Activated gamma-delta T cell treated with anti-CD3 and anti-CD28 coated beads, Interleukin-2, amount 50 U/mL, for 16 hours (primary cell): ENCODE measurements around the gene SYNE3.
A peak's percentile ranks its signal among the peaks of the same experiment; 100 is the strongest.
"Not testable (repeated sequence)": the region's sequence is repeated elsewhere in the genome, so short reads cannot be mapped to it uniquely, and the experiment has no call there.

Experiments used
- DNase-seq: peaks from one replicate; pipeline ENCODE4 v3.0.0-alpha.2; 2020; ENCODE audit warnings: low read depth

The SYNE3 gene

DNA sequence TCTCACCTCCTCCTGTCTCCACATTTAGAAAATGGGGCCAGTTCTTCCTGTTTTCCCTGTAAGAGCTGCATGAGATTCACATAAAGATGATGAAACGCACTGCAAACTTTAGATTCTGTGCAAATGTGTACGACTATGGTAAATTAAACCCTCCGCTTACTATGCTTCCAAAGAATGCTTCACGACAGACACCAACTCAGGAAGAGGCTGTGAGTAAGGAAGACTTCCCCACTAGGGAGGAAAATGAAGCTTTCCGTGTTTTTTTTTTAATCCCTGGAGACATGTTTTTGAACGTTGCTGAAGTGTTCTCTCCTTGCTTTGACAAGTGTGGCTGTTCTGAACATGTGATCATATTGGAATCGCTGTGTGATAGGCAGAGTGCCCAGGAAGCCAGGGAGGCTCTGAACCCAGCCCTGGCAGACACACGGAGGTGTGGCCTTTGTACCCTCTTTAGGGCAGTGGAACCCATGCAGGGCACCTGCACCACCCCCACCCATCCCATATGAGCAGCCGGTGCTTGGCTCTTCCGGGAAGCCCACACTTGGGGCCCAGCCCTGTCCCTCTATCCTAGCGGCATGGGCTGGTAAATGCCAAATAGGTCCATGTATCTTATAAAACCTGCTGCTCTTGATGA, 7.5 kb upstream of the SYNE3 start:
- DNase-seq: no peak

GRCh38 chr14:95523051-95523814, 6.8 kb upstream of the SYNE3 start:
- DNase-seq: no peak

GRCh38 chr14:95522556-95522955, 6.1 kb upstream of the SYNE3 start:
- DNase-seq: no peak

DNA sequence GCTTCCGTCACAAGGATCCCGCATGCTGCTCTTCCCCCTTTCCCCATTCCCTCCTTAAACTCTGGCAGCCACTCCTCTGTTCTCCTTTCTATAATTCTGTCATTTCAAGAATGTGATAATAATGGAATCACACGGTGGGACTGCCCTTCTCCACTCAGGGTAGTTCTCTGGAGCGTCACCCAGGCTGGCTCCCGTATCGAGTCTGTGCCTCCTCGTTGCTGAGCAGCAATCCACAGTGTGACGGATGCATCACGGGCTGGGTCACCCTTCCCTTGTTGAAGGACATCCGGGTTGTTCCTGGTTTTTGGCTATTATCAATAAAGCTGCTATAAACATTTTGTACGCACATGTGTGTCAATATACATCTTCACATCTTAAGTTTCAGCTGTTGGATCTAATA, 5.7 kb upstream of the SYNE3 start:
- no peak for DNase-seq

DNA sequence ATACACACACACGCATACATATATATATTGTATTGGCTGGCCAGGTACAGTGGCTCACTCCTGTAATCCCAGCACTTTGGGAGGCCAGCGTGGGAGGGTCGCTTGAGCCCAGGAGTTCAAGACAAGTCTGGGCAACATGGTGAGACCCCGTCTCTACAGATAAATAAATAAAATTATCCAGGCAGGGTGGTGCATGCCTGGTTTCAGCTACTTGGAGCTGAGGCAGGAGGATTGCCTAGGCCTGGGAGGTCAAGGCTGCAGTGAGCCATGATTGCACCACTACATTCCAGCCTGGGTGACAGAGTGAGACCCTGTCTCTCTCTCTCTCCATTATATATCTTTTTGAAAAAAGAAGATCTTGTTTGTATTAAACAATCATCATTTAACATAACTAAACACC, 4.6 kb upstream of the SYNE3 start:
- no peak for DNase-seq

- no peak for DNase-seq
These were observed 3.9 kb upstream of the SYNE3 start for GRCh38 chr14:95520346-95520745.

GRCh38 chr14:95519699-95520098, 3.2 kb upstream of the SYNE3 start:
- DNase-seq: peak; percentile 58

DNA sequence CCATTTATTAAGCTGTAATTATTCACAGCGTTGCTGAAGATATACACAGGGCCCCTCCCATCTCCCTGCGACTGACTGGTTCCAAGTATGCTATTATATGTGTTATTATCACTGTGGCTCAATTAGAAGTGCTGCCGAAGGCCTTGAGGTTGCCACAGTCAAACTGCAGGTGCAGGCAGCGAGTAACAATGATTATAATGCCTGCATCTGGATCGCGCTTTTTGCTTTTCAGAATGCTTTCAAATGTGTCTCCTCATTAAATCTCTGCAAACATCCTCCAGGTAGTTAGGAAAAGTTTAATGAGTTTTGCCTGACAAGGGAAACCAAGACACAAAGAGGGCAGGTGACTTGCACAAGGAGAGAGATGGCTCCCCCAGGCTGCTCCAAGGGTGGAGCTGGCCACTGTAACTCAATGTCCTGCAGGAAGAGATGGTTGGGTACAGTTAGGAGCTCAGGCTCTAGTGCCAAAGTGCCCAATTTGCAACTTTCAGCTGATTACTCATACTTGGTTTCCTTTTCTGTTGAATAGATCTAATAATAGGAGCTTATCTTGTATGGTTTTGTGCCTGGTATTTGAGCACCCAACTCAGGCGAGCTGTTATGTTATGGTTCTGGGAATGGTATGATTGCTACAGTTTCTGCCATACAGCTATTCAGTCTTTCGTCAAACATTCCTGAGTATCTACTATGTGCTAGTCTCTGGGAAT, 1.7 kb upstream of the SYNE3 start:
- no peak for DNase-seq

- DNase-seq: peak; percentile 74
These were observed 576 bp downstream of the SYNE3 start for GRCh38 chr14:95515596-95516552.

DNA sequence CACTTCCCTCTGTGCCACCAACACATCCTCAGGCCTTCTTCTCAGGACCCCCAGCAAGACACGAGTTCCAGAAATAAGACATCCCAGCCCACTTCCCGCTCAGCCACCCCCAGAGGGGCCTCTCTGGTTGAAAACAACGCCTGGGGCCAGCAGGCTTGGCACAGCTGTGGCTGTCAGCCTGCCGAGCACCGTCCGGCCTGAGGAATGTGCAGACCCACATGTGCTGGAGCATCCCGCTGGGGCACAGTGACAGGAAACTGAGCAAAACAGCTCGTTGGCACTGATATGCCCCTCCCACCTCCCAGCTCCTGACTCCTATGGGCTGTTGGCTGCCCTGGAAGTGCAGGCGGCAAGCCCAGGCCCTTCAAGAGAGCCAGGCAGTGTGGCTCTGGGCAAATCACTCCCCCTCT, 1.4 kb downstream of the SYNE3 start:
- DNase-seq: no peak

DNA sequence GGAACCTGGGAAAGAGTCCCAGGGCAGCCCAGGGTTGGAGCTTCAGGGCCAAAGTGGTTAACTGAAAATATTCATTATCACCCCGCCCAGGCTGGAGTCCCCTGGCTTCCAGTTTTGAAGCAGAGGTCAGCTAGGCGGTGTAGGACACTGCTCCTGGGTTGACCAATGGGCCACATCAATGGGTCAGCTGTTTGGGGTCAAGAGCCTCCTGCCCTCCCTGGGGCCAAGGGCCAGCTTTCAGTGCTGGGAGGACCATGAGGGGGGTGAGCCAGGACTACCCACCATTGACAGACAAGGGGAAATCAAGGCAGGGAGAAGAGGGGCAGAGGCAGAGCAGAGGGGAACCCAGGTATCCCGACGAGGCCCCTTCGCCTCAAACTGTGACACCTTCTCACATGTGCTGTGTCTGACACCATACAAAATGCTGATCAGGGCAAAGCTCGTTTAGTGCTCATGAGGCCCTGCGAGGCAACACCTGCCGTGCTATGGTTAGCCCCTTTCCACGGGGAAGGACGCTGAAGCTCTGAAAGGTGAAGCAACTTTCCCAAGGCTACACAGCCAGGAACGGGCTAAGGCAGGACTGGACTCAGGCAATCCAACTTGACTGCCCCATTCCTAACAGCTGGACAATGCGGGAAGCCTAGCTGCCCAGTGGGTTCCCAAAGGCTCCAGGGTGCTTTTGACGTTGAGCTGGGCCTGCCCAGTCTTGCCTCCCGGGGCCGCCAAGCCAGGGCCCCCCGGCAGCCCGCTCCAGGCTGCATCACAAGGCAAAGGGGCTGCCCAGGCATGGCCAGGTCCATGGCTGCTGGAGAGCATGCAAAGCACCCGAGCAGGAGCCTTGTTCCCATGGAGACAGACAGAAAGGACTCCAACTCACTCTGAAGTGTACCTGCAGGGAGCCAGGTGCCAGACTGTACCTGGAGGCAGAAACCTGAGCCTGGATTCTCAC, 2.0 kb downstream of the SYNE3 start:
- no peak for DNase-seq

DNA sequence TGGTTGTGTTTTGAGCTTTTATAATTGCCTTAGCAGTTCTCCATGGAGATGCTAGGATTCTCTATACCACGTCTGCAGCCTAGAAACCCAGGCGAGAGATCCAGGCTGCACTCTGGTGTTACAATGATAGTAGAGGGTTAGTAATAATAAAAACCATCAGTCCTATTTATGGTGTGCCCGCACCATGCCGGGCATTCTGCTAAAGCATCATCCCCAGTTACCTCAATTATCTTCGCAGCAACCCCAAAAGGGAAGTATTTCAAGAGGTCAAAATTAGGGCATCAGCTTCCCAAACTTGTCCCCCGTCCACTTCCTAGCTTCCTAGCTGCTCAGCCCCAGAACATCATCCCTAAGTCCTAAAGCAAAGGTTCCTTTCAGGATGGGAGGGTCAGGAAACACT, 3.2 kb downstream of the SYNE3 start:
- DNase-seq: no peak

DNA sequence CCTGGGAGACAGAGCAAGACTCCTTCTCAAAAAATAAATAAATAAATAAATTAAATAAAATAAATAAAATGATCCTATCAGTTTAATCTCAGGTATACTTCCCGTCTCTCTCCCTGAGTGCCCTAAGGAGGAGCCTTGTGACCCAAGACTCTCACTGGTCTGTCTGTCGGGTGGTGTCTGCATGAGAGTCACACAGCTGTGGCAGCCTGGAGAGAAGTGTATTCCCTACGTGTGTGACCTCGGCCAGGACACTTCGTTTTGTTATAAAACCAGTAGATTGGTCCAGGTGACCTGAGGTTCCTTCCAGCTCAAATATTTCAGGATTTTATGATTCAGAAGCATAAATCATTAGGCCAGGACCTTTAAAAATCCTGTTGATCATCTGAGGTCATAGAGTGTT, 4.8 kb downstream of the SYNE3 start:
- no peak for DNase-seq

DNA sequence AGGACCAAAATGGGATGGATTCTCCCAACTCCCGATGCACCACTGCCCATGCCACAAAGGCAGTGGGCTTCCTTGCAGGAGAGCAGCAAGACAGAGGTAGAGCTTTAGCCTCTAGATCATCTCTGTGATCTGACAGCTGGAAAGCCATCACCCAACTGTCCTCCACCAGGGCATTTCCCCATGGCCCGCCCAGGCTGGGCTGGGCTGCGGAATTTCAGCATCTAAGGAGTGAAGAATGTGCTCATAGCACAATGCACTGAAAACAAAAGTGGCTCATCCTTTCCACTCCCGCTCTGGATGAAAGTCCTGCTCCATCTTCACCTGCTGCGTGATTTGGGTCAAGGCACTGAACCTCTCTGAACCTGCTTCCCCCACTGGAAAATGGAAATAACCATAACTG, 5.6 kb downstream of the SYNE3 start:
- DNase-seq: no peak

DNA sequence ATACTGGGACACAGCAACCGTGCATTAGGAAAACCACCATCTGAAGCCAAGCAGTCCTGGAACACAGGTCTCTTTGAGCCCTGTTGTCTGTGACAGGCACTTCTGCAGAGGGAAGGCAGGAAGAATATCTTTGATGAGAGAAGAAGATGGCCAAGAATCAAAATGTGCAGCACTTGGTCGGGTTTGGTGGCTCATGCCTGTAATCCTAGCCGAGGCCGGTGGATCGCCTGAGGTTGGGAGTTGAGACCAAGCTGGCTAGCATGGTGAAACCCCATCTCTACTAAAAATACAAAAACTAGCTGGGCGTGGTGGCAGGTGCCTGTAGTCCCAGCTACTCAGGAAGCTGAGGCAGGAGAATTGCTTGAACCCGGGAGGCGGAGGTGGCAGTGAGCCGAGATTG, 6.1 kb downstream of the SYNE3 start:
- not testable (repeated sequence) for DNase-seq

- no peak for DNase-seq
These were observed 7.0 kb downstream of the SYNE3 start for GRCh38 chr14:95509495-95509894.

DNA sequence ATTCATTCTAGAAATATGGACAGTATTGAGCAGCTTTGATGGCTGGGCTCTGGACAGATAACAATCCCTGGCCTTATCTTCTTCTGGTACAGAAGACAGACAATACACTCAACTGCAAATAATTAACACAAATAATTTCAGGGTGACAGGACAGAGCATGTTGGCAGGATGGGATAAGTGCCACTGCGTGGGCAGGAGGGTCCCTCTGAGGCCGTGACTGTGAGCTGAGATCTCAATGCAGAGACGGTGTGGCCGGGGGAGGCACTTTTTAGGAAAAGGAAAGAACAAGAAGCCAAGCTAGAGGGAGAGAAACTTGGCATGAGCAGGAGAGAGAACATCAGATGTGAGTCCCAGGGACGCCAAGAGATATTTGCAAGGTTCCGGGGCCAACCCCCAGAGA, 8.1 kb downstream of the SYNE3 start:
- no peak for DNase-seq

DNA sequence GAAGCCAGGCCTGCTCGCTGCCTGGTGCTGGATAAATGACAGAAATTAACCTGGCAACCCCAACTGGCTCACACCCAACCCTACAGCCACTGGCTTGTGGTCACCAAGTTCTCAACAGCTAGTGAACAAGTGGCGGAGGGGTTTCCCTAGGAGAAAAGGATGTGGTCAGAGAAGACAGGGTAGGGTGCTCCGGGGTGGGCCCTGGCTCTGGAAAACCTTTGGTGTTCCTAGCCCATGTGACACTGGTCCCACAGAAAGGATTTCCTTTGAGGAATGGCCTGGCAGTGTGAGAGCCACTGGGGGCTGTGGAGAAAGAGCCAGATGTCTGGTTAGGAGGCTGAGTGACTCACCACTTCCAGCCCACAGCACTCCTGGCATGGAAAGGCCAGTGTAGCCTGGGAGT, 8.7 kb downstream of the SYNE3 start:
- DNase-seq: no peak

- no peak for DNase-seq
These were observed 9.3 kb downstream of the SYNE3 start for GRCh38 chr14:95507174-95507573.

- no peak for DNase-seq
These were observed 11.3 kb downstream of the SYNE3 start for GRCh38 chr14:95505030-95505589.
